Neuronal stem cell (in vitro differentiated cells): Measurements from ENCODE around the gene ADTRP.

ENCODE experiments used
- DNase-seq: peaks from one replicate; pipeline ENCODE4 v3.0.0-alpha.2; 2013; ENCODE audit warnings: low spot score
- H2AFZ ChIP-seq: one replicate; pipeline ENCODE4 v1.6.1; 2013; ENCODE audit warnings: mild to moderate bottlenecking, low read length, inconsistent platforms
- H2AK5ac ChIP-seq: 2 replicates; pipeline ENCODE4 v1.6.1; 2013; ENCODE audit warnings: low read depth, mild to moderate bottlenecking, inconsistent platforms, low read length, moderate library complexity, mixed read lengths
- H2BK120ac ChIP-seq: 2 replicates; pipeline ENCODE4 v1.6.1; 2013; ENCODE audit warnings: low read depth, mild to moderate bottlenecking, inconsistent platforms, low read length, moderate library complexity, mixed read lengths
- H2BK12ac ChIP-seq: one replicate; pipeline ENCODE4 v1.6.1; 2013; ENCODE audit warnings: low read length, inconsistent platforms
- H2BK15ac ChIP-seq: 2 replicates; pipeline ENCODE4 v1.6.1; 2013; ENCODE audit warnings: mild to moderate bottlenecking, low read length, inconsistent platforms, mixed read lengths
- H2BK5ac ChIP-seq: one replicate; pipeline ENCODE4 v1.6.1; 2013; ENCODE audit warnings: inconsistent platforms, mild to moderate bottlenecking, low read length, moderate library complexity
- H3K14ac ChIP-seq: one replicate; pipeline ENCODE4 v1.6.1; 2013; ENCODE audit warnings: low read length, inconsistent platforms
- H3K18ac ChIP-seq: 2 replicates; pipeline ENCODE4 v1.6.1; 2013; ENCODE audit warnings: low read length, inconsistent platforms
- H3K23ac ChIP-seq: 2 replicates; pipeline ENCODE4 v1.6.1; 2013; ENCODE audit warnings: low read depth, mild to moderate bottlenecking, mixed read lengths, low read length, inconsistent platforms; ENCODE audit not compliant: poor library complexity
- H3K27ac ChIP-seq: replicated peaks from 3 replicates; pipeline ENCODE4 v1.5.1; 2013; ENCODE audit warnings: low read length, inconsistent platforms
- H3K27me3 ChIP-seq, 3 experiments: 2 replicates each; pipeline ENCODE4 v1.6.1; 2013; ENCODE audit warnings: low read length in 3 of 3, mild to moderate bottlenecking in 2 of 3, inconsistent platforms in 1 of 3, low read depth in 1 of 3, mixed read lengths in 1 of 3, moderate library complexity in 1 of 3; ENCODE audit not compliant: control insufficient read depth in 3 of 3, insufficient read depth in 3 of 3
- H3K36me3 ChIP-seq, 2 donors: replicated peaks in 1 of 2; 2 replicates each; pipeline ENCODE4 v1.6.1; 2013; ENCODE audit warnings: low read length in 2 of 2; ENCODE audit not compliant: control insufficient read depth in 2 of 2, insufficient read depth in 2 of 2
- H3K4ac ChIP-seq: 2 replicates; pipeline ENCODE4 v1.6.1; 2013; ENCODE audit warnings: inconsistent platforms, mild to moderate bottlenecking, low read length, moderate library complexity
- H3K4me1 ChIP-seq, 2 donors: 1 replicate in 1 of 2; 2 replicates in 1 of 2; pipeline ENCODE4 v1.6.1; 2013; ENCODE audit warnings: low read length in 2 of 2, low read depth in 1 of 2; ENCODE audit not compliant: control insufficient read depth in 2 of 2, insufficient read depth in 1 of 2
- H3K4me2 ChIP-seq: one replicate; pipeline ENCODE4 v1.6.1; 2013; ENCODE audit warnings: mild to moderate bottlenecking, low read length, inconsistent platforms; ENCODE audit not compliant: insufficient read depth, poor library complexity, severe bottlenecking
- H3K4me3 ChIP-seq, 2 donors: 2 replicates each; pipeline ENCODE4 v1.5.1; 2013; ENCODE audit warnings: low read length in 2 of 2, mild to moderate bottlenecking in 2 of 2, inconsistent platforms in 1 of 2, moderate library complexity in 1 of 2
- H3K79me1 ChIP-seq: one replicate; pipeline ENCODE4 v1.6.1; 2013; ENCODE audit warnings: low read depth, mild to moderate bottlenecking, inconsistent platforms, low read length, moderate library complexity
- H3K9ac ChIP-seq: one replicate; pipeline ENCODE4 v1.6.1; 2013; ENCODE audit warnings: mild to moderate bottlenecking, low read depth, low read length, inconsistent platforms; ENCODE audit not compliant: poor library complexity
- H3K9me3 ChIP-seq, 2 donors: replicated peaks in 1 of 2; 2 replicates each; pipeline versions ENCODE3 to v1.6.1; 2013; ENCODE audit warnings: low read length in 2 of 2, mild to moderate bottlenecking in 2 of 2, inconsistent platforms in 1 of 2, low read depth in 1 of 2, mixed read lengths in 1 of 2, moderate library complexity in 1 of 2; ENCODE audit not compliant: control insufficient read depth in 2 of 2, insufficient read depth in 1 of 2
- H4K8ac ChIP-seq: one replicate; pipeline ENCODE4 v1.6.1; 2013; ENCODE audit warnings: low read depth, mild to moderate bottlenecking, inconsistent platforms, low read length, moderate library complexity
- H4K91ac ChIP-seq: one replicate; pipeline ENCODE4 v1.6.1; 2013; ENCODE audit warnings: low read length, low read depth, mild to moderate bottlenecking, inconsistent platforms; ENCODE audit not compliant: poor library complexity
- WGBS, 2 donors: extraction: QIAGEN DNeasy Blood & Tissue Kit; methylation state at CpG; one replicate each; pipeline ENCODE4 v1.1.7; 2013; ENCODE audit warnings: missing lambda C conversion rate in 2 of 2, mixed read lengths in 1 of 2; ENCODE audit not compliant: insufficient read length in 2 of 2, insufficient replicate concordance in 1 of 2; ENCODE audit errors: extremely low coverage in 2 of 2; 5-methylcytosine and 5-hydroxymethylcytosine counted together

ADTRP gene

DNA sequence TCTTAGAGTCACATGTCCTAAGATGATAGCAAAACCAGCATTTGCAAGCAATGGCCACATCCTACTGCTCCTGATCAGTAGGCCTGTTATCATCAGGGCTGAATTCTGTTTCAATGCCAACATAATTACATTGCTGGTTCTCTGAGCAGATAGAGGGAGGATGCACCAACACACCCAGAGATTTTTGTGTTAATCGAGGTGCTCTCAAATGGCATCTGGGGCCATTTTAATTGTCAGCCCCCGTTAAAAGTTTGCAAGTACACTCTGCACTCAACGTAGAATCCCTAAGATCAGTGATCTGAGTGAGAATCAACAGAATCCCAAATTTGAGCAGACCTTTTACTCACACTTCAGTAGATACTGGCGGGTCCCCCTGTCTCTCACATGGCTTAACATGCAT lies 24.8 kb downstream of the ADTRP start:
- no peak overlapping the region for H2AK5ac ChIP-seq
- no CpG with 5 or more reads among the region's 4 CpGs for WGBS, 2 donors

DNA sequence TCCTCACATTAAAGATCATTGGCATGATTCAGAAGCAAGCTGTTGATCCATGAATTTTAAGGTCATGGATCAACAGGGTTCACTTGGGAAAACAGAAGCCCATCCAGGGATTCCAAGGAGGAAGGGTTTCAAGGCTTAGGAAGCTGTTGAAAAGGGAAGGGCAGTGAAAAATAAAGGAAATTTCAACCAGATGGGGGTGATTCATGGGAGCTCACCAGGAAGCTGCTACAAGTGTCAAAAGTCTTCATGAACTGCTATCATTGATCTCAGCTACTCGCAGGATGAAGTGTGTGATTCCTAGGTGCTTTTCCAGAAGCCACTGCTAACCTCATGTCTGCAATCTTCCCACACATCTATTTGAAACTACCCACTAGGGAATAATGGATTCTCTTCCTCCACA lies 26.2 kb downstream of the ADTRP start:
- no peak for DNase-seq
- Histone ChIP-seq H2BK12ac (no peak overlapping the region), H3K27ac (no peak overlapping the region), H3K4me3 (no peak overlapping the region), H3K9me3 (no peaks in the 10 kb centered on the region), H3K36me3 (no peaks in the 10 kb centered on the region), H3K4me1 (no peaks in the 10 kb centered on the region), H3K23ac (no peak overlapping the region), H4K91ac (no peak overlapping the region), H4K8ac (no peak overlapping the region), H2BK15ac (no peak overlapping the region), H3K79me1 (no peaks in the 10 kb centered on the region), H3K4me2 (no peak overlapping the region), H3K9ac (no peak overlapping the region), H2AK5ac (no peak overlapping the region), H3K27me3 (no peaks in the 10 kb centered on the region), H2AFZ (no peak overlapping the region), H3K14ac (no peak overlapping the region), H3K18ac (no peak overlapping the region), H2BK5ac (no peak overlapping the region), H3K4ac (no peak overlapping the region), H2BK120ac (no peak overlapping the region)
- no CpG with 5 or more reads among the region's 1 CpG for WGBS, 2 donors

More for the DNA sequence above, 24.8 kb downstream of the ADTRP start:
- Histone ChIP-seq H2BK12ac (no peak overlapping the region), H4K91ac (no peak overlapping the region), H3K9ac (no peak overlapping the region), H3K14ac (no peak overlapping the region), H3K4me2 (no peak overlapping the region), H3K4ac (no peak overlapping the region), H3K4me3 (no peak overlapping the region), H2AFZ (no peak overlapping the region), H3K79me1 (no peaks in the 10 kb centered on the region), H2BK120ac (no peak overlapping the region), H3K18ac (no peak overlapping the region), H2BK5ac (no peak overlapping the region), H4K8ac (no peak overlapping the region), H3K9me3 (no peaks in the 10 kb centered on the region), H3K27me3 (no peaks in the 10 kb centered on the region), H3K27ac (no peak overlapping the region), H2BK15ac (no peak overlapping the region), H3K4me1 (no peaks in the 10 kb centered on the region), H3K23ac (no peak overlapping the region), H3K36me3 (no peaks in the 10 kb centered on the region)
- DNase-seq = no peak

DNA sequence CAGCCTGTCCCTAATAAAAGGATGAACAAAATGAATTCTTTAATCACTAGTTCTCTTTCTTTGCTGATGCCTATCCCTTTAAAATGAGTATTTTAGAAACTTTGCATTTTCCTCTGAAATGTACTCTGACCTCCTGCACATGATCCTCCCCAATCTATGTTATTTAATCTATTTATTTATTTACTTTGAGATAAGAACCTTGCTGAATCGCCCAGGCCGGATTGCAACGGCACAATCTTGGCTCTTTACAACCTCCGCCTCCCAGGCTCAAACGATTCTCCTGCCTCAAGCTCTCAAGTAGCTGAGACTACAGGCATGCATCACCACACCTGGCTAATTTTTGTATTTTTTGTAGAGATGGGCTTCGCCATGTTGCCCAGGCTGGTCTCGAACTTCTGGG lies 27.9 kb downstream of the ADTRP start:
- Histone ChIP-seq H3K27ac (no peak overlapping the region), H3K23ac (no peak overlapping the region), H3K9me3 (no peaks in the 10 kb centered on the region), H3K4me1 (no peaks in the 10 kb centered on the region), H2BK15ac (no peak overlapping the region), H2BK120ac (no peak overlapping the region), H3K4me2 (no peak overlapping the region), H3K36me3 (no peaks in the 10 kb centered on the region), H2BK12ac (no peak overlapping the region), H3K27me3 (no peaks in the 10 kb centered on the region), H4K91ac (no peak overlapping the region), H3K4me3 (no peak overlapping the region), H3K14ac (no peak overlapping the region), H4K8ac (no peak overlapping the region), H3K9ac (no peak overlapping the region), H2AFZ (no peak overlapping the region), H3K79me1 (no peaks in the 10 kb centered on the region), H2BK5ac (no peak overlapping the region), H3K4ac (no peak overlapping the region), H2AK5ac (no peak overlapping the region), H3K18ac (no peak overlapping the region)
- WGBS, 2 donors = no CpG with 5 or more reads among the region's 7 CpGs
- no peak for DNase-seq

DNA sequence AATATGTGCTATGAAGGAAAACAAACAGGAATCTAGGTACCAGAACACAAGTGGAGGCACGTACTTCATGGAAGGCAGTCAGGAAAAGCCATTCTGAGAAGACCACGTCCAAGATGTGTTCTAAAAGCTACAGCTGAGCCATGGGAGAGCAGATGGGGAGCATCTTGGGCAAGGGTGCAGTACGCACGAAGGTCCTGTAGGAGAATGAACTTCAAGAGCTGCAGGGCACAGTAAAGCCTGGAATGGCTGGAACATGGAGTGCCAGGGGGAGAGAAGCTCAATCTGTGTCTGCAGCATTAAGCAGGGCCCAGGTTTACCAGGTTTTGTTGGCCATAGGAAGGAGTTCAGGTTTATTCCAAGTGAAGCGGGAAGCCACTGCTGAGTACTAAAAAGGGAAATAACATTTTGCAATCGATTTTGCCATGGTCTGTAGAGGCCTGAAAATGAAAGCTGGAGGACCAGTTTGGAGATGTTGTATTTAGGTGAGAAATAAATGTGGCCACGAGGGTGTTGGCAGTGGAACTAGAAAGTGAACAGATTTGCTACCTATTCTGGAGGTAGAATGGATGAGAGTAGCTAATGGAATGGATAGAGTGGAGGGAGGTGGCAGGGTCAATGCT lies 29.9 kb downstream of the ADTRP start:
- H2BK15ac ChIP-seq = no peak overlapping the region
- H4K8ac ChIP-seq = no peak overlapping the region
- H3K4me3 ChIP-seq = no peak overlapping the region
- H3K14ac ChIP-seq = no peak overlapping the region
- H2BK5ac ChIP-seq = no peak overlapping the region
- no peak overlapping the region for H3K23ac ChIP-seq
- no peaks in the 10 kb centered on the region for H3K4me1 ChIP-seq
- H3K9ac ChIP-seq = no peak overlapping the region
- no peak overlapping the region for H3K18ac ChIP-seq
- no CpG with 5 or more reads among the region's 7 CpGs for WGBS, 2 donors
- H3K79me1 ChIP-seq = no peaks in the 10 kb centered on the region
- DNase-seq = no peak
- H3K4me2 ChIP-seq = no peak overlapping the region
- no peak overlapping the region for H2BK12ac ChIP-seq
- H3K4ac ChIP-seq = no peak overlapping the region
- H2AK5ac ChIP-seq = no peak overlapping the region
- no peak overlapping the region for H4K91ac ChIP-seq
- no peaks in the 10 kb centered on the region for H3K9me3 ChIP-seq
- H2AFZ ChIP-seq = no peak overlapping the region
- no peaks in the 10 kb centered on the region for H3K36me3 ChIP-seq
- no peak overlapping the region for H2BK120ac ChIP-seq
- no peak overlapping the region for H3K27ac ChIP-seq
- no peaks in the 10 kb centered on the region for H3K27me3 ChIP-seq
